ENCODE measurements around the gene FAM187B. TPM values are rescaled to one million over a fixed set of nuclear protein-coding genes. Genes with fewer than 3 reads are reported as not detected.
A peak's percentile ranks its signal among the peaks of the same experiment; 100 is the strongest.

The FAM187B gene
- total and polyA plus RNA-seq, 4 donors = 0.17 TPM; not detected in 3

DNA sequence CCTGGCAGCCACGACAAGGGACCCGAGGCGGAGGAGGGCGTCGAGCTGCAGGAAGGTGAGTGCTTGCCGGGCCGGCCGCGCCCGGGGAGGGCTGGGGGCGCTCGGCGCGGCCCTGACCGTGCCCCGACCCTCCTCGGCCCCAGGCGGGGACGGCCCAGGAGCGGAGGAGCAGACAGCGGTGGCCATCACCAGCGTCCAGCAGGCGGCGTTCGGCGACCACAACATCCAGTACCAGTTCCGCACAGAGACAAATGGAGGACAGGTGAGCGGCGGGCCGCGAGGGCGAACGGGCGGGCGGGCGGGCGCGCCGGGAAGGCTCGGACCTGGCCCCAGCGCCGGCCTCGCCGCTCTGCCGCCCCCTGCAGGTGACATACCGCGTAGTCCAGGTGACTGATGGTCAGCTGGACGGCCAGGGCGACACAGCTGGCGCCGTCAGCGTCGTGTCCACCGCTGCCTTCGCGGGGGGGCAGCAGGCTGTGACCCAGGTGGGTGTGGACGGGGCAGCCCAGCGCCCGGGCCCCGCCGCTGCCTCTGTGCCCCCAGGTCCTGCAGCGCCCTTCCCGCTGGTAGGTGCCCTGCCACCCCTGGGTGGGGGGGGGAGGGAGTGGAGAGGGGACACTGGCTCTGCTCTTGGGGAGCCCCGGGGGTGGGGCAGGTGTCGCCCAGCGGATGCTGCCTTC is 41.0 kb upstream of the FAM187B start (continued):
- TF ChIP-seq GABPA (IDR thresholded peaks at IDR 0.05 in 1 of 2, conservative IDR thresholded peaks at IDR 0.05 in 1 of 2) (no peak), HNF4G (IDR thresholded peaks at IDR 0.05) (no peak), FOXA2 (IDR thresholded peaks at IDR 0.05) (no peak), HNF4A (conservative IDR thresholded peaks at IDR 0.05) (no peak)

DNA sequence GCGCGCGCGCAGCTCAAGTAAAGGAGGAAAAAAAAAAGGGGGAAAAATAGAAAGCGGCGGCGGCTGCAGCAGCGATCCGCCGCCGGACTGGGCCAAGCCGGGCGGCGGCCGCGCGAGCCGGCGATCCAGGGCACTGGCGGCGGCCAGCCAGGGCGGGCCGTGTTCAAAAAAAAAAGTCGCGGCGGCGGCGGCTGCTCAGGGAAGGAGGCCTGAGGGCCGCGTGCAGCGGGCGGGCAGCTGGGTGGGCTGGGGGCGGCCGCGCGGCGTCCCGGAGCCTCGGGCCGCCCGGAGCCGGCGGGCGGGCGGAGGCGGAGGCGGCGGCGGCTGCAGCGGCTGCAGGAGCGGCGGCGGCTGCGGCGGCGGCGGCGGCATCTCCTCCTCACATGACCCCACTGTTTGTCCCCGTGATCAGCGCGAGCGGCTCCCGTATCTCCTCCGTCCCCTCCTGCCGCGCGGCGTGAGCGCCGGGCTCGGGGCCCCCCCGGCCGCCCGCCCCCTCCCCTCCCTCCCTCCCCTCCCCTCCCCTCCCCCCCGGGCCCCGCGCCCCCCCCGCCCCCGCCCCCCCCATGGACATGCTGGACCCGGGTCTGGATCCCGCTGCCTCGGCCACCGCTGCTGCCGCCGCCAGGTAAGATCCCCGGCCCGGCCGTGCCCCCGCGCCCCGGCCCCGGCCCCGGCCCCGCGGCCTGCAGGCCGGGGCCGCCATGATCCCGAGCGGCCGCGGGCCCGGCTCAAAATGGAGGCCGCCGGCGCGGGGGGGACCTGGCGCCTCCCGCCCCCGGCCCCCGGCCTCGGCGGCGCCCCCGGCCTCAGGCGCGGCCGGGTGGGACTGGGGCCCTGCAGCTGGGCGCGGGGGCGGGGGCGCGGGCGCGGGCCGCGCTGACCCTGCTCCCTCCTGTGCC is 40.2 kb upstream of the FAM187B start, which contains the start of gene USF2:
Gene USF2 (plus strand): TSS at position 427 of the 902 bp plus-strand sequence. CDS start 140 bp downstream, at position 567.
- WGBS = 1% methylated on average over 117 of the region's 126 CpGs
- Histone ChIP-seq H3K27me3 (ENCODE audit: control insufficient read depth in 4 of 4, insufficient read depth in 4 of 4, low read length in 3 of 4) (no peaks in the 10 kb centered on the region), H3K4me1 (ENCODE audit: control insufficient read depth in 4 of 4, insufficient read depth in 4 of 4, low read length in 3 of 4) (peaks cover 23 to 66% (median 46%) of the 10 kb centered on the region in 4 donors), H3K4me3 (ENCODE audit: low read depth in 1 of 3, low read length in 3 of 3) (peak within 1 kb of the TSS; percentile 63 to 89 (median 83)), H3K27ac (ENCODE audit: low read depth in 1 of 2, low read length in 2 of 2) (peak within 1 kb of the TSS; percentile 83 to 95), H3K9ac (ENCODE audit: low read depth in 1 of 2, low read length in 2 of 2) (peak within 1 kb of the TSS; percentile 87), H3K36me3 (ENCODE audit: control insufficient read depth in 4 of 4, insufficient read depth in 3 of 4, low read depth in 1 of 4, low read length in 3 of 4) (peaks cover 0 to 9% (median 7%) of the 10 kb centered on the region in 4 donors), H3K9me3 (ENCODE audit: control insufficient read depth in 4 of 4, low read length in 3 of 4) (no peaks in the 10 kb centered on the region)
- TF ChIP-seq JUND (IDR thresholded peaks at IDR 0.05) = no peak
- peak; percentile 68 for DNase-seq (ENCODE audit: low spot score)

DNA sequence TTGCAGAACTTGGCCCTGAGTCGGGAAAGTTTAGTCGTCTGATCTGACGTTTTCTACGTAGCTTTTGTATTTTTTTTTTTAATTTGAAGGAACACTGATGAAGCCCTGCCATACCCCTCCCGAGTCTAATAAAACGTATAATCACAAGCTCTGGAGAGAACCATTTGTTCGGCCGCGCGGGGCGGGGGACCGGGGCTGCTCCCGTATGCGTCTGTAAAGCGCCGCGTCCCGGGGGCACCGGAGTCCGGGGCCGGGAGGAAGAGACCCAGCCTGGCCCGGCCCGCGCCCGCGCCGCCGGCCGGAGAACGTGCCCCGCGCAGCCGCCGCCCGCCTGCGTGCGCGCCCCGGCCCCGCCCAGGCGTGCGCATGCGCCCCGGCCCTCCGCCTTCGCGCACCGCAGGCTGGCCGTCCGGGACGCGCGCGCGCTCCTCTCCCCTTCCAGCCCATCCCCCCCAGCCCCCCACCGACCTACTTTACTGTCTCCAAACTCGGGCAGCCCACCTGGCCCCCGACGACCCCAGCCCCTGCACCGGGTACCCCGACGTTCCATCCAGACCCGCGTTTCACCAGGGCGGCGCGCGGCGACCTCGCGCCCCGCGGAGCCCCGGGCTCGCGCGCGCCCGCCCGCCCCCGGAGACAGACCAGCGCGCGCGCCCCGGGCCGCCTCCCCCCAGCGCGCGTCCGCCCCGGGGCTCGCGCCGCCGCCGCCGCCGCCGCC is 39.4 kb upstream of the FAM187B start:
- Histone ChIP-seq H3K9ac (ENCODE audit: low read depth in 1 of 2, low read length in 2 of 2) (peak overlapping the region; percentile 87), H3K27ac (ENCODE audit: low read depth in 1 of 2, low read length in 2 of 2) (peak overlapping the region; percentile 79 to 95), H3K27me3 (ENCODE audit: control insufficient read depth in 4 of 4, insufficient read depth in 4 of 4, low read length in 3 of 4) (no peaks in the 10 kb centered on the region), H3K4me3 (ENCODE audit: low read depth in 1 of 3, low read length in 3 of 3) (peak overlapping the region; percentile 63 to 89 (median 83)), H3K4me1 (ENCODE audit: control insufficient read depth in 4 of 4, insufficient read depth in 4 of 4, low read length in 3 of 4) (peaks cover 23 to 61% (median 43%) of the 10 kb centered on the region in 4 donors), H3K36me3 (ENCODE audit: control insufficient read depth in 4 of 4, insufficient read depth in 3 of 4, low read depth in 1 of 4, low read length in 3 of 4) (peaks cover 0 to 8% (median 4%) of the 10 kb centered on the region in 4 donors), H3K9me3 (ENCODE audit: control insufficient read depth in 4 of 4, low read length in 3 of 4) (no peaks in the 10 kb centered on the region)
- WGBS = under 1% methylated on average over 100 of the region's 100 CpGs
- TF ChIP-seq, protein P1, sequence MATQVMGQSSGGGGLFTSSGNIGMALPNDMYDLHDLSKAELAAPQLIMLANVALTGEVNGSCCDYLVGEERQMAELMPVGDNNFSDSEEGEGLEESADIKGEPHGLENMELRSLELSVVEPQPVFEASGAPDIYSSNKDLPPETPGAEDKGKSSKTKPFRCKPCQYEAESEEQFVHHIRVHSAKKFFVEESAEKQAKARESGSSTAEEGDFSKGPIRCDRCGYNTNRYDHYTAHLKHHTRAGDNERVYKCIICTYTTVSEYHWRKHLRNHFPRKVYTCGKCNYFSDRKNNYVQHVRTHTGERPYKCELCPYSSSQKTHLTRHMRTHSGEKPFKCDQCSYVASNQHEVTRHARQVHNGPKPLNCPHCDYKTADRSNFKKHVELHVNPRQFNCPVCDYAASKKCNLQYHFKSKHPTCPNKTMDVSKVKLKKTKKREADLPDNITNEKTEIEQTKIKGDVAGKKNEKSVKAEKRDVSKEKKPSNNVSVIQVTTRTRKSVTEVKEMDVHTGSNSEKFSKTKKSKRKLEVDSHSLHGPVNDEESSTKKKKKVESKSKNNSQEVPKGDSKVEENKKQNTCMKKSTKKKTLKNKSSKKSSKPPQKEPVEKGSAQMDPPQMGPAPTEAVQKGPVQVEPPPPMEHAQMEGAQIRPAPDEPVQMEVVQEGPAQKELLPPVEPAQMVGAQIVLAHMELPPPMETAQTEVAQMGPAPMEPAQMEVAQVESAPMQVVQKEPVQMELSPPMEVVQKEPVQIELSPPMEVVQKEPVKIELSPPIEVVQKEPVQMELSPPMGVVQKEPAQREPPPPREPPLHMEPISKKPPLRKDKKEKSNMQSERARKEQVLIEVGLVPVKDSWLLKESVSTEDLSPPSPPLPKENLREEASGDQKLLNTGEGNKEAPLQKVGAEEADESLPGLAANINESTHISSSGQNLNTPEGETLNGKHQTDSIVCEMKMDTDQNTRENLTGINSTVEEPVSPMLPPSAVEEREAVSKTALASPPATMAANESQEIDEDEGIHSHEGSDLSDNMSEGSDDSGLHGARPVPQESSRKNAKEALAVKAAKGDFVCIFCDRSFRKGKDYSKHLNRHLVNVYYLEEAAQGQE (IDR thresholded peaks at IDR 0.05) = no peak
- TF ChIP-seq, protein P2, sequence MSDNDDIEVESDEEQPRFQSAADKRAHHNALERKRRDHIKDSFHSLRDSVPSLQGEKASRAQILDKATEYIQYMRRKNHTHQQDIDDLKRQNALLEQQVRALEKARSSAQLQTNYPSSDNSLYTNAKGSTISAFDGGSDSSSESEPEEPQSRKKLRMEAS (IDR thresholded peaks at IDR 0.05) = no peak
- TF ChIP-seq HNF4G (IDR thresholded peaks at IDR 0.05) (no peak), GABPA (IDR thresholded peaks at IDR 0.05 in 1 of 2, conservative IDR thresholded peaks at IDR 0.05 in 1 of 2) (no peak), NR2F2 (IDR thresholded peaks at IDR 0.05) (no peak), RXRA (IDR thresholded peaks at IDR 0.05) (no peak)
- peak; percentile 79 for DNase-seq (ENCODE audit: low spot score)

All from liver (tissue), 9 donors.